K562 (cell line): ENCODE data around the gene SLC16A5. TPM values are rescaled to one million over a fixed set of nuclear protein-coding genes. Genes with fewer than 3 reads are reported as not detected.

Experiments
- COPS2 ChIP-seq: fragments of 450-650 bp; conservative IDR thresholded peaks from 2 replicates; pipeline ENCODE4 v1.6.1; 2016; ENCODE audit warnings: mild to moderate bottlenecking, moderate library complexity
- CREM ChIP-seq: IDR thresholded peaks from 2 replicates; pipeline ENCODE4 v1.6.1; 2014; ENCODE audit warnings: antibody characterized with exemption, low read depth
- ELF2 ChIP-seq: fragments of 250-450 bp; sonication (Bioruptor Pico); IDR thresholded peaks from 2 replicates; pipeline ENCODE4 v1.5.0; 2021; ENCODE audit warnings: mild to moderate bottlenecking
- ETS1 ChIP-seq: conservative IDR thresholded peaks from 2 replicates; pipeline ENCODE4 v1.6.1; 2011; ENCODE audit warnings: low read depth, mild to moderate bottlenecking, low read length; ENCODE audit not compliant: control insufficient read depth
- GATAD2B ChIP-seq: fragments of 450-650 bp; IDR thresholded peaks from 2 replicates; pipeline ENCODE4 v1.6.1; 2017; ENCODE audit warnings: mild to moderate bottlenecking, borderline replicate concordance
- GTF2A2 ChIP-seq: IDR thresholded peaks from 2 replicates; pipeline ENCODE4 v1.6.1; 2016; ENCODE audit warnings: mild to moderate bottlenecking, missing genetic modification characterization, missing compliant biosample characterization
- KDM1A ChIP-seq, 2 experiments: fragments of 450-650 bp; IDR thresholded peaks; 2 replicates each; pipeline ENCODE4 v1.6.1; 2016; ENCODE audit warnings: mild to moderate bottlenecking in 2 of 2
- KLF6 ChIP-seq: fragments of 250-450 bp; sonication (Bioruptor Pico); IDR thresholded peaks from 2 replicates; pipeline ENCODE4 v1.4.0; 2020; ENCODE audit warnings: mild to moderate bottlenecking, moderate library complexity, borderline replicate concordance
- L3MBTL2 ChIP-seq: fragments of 450-650 bp; IDR thresholded peaks from 2 replicates; pipeline ENCODE4 v1.6.1; 2016; ENCODE audit warnings: mild to moderate bottlenecking, moderate library complexity
- RBBP5 ChIP-seq: fragments of 200-600 bp; sonication (generic); IDR thresholded peaks from 2 replicates; pipeline ENCODE4 v1.6.1; 2012; ENCODE audit warnings: borderline replicate concordance, mild to moderate bottlenecking, low read length, control low read depth, inconsistent platforms; ENCODE audit not compliant: insufficient read depth, poor library complexity, severe bottlenecking
- polyA plus RNA-seq, 8 experiments: library from polyadenylated mRNA; depleted of rRNA in 4 of 8; stranded (reverse) in 5 of 8; unstranded in 3 of 8; fragments of >200 nt; fragmentation: Nextera tagmentation in 2 of 8; fragmentation: Illumina TruSeq in 1 of 8; extraction: Ambion mirVana in 2 of 8; extraction: Trizol in 1 of 8; gene quantifications; 2 replicates each; pipeline versions ENCODE4 v1.2.1 to v1.2.3, GENCODE V29; 2011 to 2014; ENCODE audit warnings: inconsistent platforms in 1 of 8, missing spikeins in 1 of 8
- total RNA-seq, 7 experiments: library from RNA; depleted of rRNA in 6 of 7; stranded (reverse); fragments of >200 nt in 6 of 7; fragmentation: Illumina TruSeq in 2 of 7; extraction: Trizol in 2 of 7; gene quantifications; 2 replicates each; pipeline versions ENCODE4 v1.2.1 to v1.2.3, GENCODE V29; 2011 to 2021; ENCODE audit warnings: low replicate concordance in 1 of 7
- TF ChIP-seq, protein P1 (sequence below): fragments of 450-650 bp; IDR thresholded peaks from 2 replicates; pipeline ENCODE4 v1.6.1; 2016; ENCODE audit warnings: borderline replicate concordance
- TF ChIP-seq, protein P2 (sequence below), 2 experiments: fragments of 150-350 bp in 1 of 2; IDR thresholded peaks; 2 replicates each; pipeline ENCODE4 v1.6.1; 2012 to 2016; ENCODE audit warnings: low read depth in 2 of 2, low read length in 2 of 2, mild to moderate bottlenecking in 1 of 2, moderate library complexity in 1 of 2
- TF ChIP-seq, protein P3 (sequence below): fragments of 450-650 bp; IDR thresholded peaks from 2 replicates; pipeline ENCODE4 v1.6.1; 2016; ENCODE audit warnings: antibody characterized with exemption
- TF ChIP-seq, protein P4 (sequence below): fragments of 250-450 bp; sonication (Bioruptor Pico); IDR thresholded peaks from 2 replicates; pipeline ENCODE4 v1.8.0; 2021; ENCODE audit warnings: mild to moderate bottlenecking, moderate library complexity

The SLC16A5 gene
- total and polyA plus RNA-seq, 9 of the 15 experiments (the other 6 are each of a cell fraction or from before 2014, with no cell fraction given) = 0.06 to 2.6 (median 0.91) TPM

DNA sequence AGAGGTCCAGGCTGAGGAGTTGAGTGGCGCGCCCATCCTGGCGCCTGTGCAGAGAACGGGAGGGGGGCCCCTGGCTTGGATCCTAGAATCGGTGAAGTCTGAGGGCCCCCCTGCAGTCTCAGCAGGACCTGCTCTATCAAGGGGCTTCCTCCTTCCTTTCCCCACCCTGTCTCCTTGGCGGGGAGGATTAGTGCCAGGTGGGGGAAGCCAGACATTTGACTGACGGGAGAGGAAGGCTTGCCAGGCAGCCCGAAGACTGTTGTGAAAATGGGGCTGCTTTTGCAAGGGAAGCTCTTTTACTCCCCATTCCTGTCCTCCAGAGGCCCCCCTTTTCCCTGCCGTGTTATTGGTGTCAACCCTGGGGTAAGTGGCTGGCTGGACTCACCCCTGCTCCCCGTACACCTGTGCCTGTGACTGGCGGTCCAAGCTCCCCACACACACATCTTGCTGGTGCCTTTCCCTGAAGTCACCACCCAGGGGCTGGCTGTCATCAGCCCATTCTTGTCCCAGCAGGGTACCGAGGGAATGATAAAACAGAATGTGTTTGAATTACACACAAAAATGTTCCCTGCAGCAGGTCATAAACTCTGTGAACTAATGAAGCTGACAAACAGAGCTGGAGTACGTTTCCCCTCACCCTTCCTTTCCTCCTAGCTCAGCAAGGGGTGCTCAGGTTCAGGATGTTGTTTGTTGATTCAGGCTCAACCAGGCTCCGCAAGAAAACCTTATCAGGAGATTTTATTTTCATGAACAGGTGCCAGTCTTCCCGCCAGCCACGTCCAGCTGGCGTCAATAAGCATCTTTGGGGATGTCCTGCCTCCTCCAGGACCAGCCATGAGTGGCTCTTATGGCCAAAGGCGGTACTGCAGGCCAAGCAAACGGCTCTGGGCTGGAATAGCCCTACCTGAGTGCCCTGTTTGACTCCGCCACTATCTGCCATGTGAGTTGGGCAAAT, 17.6 kb downstream of the SLC16A5 start (continued):
- TF ChIP-seq ETS1 (no peak), KDM1A (IDR thresholded peaks at IDR 0.05) (0 out of 4 replicates have a peak, but pooled peaks of 1 of the 2 experiments have one; percentile 30), RBBP5 (no peak), ELF2 (CRISPR knock-in tag) (no peak), KLF6 (no peak), GATAD2B (no peak), GTF2A2 (tag) (no peak), CREM (no peak), COPS2 (no peak), L3MBTL2 (no peak)
- TF ChIP-seq, protein P1, sequence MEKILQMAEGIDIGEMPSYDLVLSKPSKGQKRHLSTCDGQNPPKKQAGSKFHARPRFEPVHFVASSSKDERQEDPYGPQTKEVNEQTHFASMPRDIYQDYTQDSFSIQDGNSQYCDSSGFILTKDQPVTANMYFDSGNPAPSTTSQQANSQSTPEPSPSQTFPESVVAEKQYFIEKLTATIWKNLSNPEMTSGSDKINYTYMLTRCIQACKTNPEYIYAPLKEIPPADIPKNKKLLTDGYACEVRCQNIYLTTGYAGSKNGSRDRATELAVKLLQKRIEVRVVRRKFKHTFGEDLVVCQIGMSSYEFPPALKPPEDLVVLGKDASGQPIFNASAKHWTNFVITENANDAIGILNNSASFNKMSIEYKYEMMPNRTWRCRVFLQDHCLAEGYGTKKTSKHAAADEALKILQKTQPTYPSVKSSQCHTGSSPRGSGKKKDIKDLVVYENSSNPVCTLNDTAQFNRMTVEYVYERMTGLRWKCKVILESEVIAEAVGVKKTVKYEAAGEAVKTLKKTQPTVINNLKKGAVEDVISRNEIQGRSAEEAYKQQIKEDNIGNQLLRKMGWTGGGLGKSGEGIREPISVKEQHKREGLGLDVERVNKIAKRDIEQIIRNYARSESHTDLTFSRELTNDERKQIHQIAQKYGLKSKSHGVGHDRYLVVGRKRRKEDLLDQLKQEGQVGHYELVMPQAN = no peak
- TF ChIP-seq, protein P2, sequence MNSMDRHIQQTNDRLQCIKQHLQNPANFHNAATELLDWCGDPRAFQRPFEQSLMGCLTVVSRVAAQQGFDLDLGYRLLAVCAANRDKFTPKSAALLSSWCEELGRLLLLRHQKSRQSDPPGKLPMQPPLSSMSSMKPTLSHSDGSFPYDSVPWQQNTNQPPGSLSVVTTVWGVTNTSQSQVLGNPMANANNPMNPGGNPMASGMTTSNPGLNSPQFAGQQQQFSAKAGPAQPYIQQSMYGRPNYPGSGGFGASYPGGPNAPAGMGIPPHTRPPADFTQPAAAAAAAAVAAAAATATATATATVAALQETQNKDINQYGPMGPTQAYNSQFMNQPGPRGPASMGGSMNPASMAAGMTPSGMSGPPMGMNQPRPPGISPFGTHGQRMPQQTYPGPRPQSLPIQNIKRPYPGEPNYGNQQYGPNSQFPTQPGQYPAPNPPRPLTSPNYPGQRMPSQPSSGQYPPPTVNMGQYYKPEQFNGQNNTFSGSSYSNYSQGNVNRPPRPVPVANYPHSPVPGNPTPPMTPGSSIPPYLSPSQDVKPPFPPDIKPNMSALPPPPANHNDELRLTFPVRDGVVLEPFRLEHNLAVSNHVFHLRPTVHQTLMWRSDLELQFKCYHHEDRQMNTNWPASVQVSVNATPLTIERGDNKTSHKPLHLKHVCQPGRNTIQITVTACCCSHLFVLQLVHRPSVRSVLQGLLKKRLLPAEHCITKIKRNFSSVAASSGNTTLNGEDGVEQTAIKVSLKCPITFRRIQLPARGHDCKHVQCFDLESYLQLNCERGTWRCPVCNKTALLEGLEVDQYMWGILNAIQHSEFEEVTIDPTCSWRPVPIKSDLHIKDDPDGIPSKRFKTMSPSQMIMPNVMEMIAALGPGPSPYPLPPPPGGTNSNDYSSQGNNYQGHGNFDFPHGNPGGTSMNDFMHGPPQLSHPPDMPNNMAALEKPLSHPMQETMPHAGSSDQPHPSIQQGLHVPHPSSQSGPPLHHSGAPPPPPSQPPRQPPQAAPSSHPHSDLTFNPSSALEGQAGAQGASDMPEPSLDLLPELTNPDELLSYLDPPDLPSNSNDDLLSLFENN (IDR thresholded peaks at IDR 0.05; ENCODE audit: low read depth in 2 of 2, low read length in 2 of 2) = no peak
- TF ChIP-seq, protein P3, sequence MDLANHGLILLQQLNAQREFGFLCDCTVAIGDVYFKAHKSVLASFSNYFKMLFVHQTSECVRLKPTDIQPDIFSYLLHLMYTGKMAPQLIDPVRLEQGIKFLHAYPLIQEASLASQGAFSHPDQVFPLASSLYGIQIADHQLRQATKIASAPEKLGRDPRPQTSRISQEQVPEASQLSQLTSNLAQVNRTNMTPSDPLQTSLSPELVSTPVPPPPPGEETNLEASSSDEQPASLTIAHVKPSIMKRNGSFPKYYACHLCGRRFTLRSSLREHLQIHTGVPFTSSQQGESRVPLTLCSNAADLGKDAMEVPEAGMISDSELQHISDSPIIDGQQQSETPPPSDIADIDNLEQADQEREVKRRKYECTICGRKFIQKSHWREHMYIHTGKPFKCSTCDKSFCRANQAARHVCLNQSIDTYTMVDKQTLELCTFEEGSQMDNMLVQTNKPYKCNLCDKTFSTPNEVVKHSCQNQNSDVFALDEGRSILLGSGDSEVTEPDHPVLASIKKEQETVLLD = no peak
- TF ChIP-seq, protein P4, sequence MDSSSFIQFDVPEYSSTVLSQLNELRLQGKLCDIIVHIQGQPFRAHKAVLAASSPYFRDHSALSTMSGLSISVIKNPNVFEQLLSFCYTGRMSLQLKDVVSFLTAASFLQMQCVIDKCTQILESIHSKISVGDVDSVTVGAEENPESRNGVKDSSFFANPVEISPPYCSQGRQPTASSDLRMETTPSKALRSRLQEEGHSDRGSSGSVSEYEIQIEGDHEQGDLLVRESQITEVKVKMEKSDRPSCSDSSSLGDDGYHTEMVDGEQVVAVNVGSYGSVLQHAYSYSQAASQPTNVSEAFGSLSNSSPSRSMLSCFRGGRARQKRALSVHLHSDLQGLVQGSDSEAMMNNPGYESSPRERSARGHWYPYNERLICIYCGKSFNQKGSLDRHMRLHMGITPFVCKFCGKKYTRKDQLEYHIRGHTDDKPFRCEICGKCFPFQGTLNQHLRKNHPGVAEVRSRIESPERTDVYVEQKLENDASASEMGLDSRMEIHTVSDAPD (CRISPR knock-in tag) = no peak
